Esophagus muscularis mucosa (tissue), 4 donors: ENCODE results near the gene TBX2. TPM values are rescaled to one million over a fixed set of nuclear protein-coding genes. Genes with fewer than 3 reads are reported as not detected.

Experiments
- DNase-seq: peaks from one replicate; pipeline ENCODE4 v3.0.0-alpha.2; 2017; ENCODE audit errors: extremely low spot score
- H3K27ac ChIP-seq, 4 donors: fragments of 200-600 bp; sonication (generic); replicated peaks in 1 of 4; 1 replicate in 3 of 4; 2 replicates in 1 of 4; pipeline ENCODE4 v1.5.1; 2016 to 2019; ENCODE audit warnings: mild to moderate bottlenecking in 1 of 4
- H3K27me3 ChIP-seq, 4 donors: fragments of 200-600 bp; sonication (generic); one replicate each; pipeline versions ENCODE4 v1.5.1 to v1.6.0; 2016 to 2019
- H3K36me3 ChIP-seq, 4 donors: fragments of 200-600 bp; sonication (generic); one replicate each; pipeline ENCODE4 v1.5.1; 2016 to 2019
- H3K4me1 ChIP-seq, 4 donors: fragments of 200-600 bp; sonication (generic); one replicate each; pipeline ENCODE4 v1.5.1; 2016 to 2019
- H3K4me3 ChIP-seq, 4 donors: fragments of 200-600 bp; sonication (generic); 1 replicate in 2 of 4; 2 replicates in 2 of 4; pipeline ENCODE4 v1.5.1; 2016 to 2019; ENCODE audit warnings: mild to moderate bottlenecking in 4 of 4, moderate library complexity in 1 of 4
- H3K9me3 ChIP-seq, 4 donors: fragments of 200-600 bp; sonication (generic); 1 replicate in 3 of 4; 2 replicates in 1 of 4; pipeline ENCODE4 v1.5.1; 2016 to 2019
- EP300 ChIP-seq: sonication (generic); formaldehyde crosslinking; IDR thresholded peaks from one replicate; pipeline ENCODE4 v1.6.1; 2017; ENCODE audit warnings: antibody characterized with exemption
- POLR2A ChIP-seq: fragments of 450-650 bp; IDR thresholded peaks from one replicate; pipeline ENCODE4 v1.6.1; 2017; ENCODE audit warnings: antibody characterized with exemption, moderate library complexity, mild to moderate bottlenecking, low read depth
- POLR2AphosphoS5 ChIP-seq, 2 donors: sonication (generic); formaldehyde crosslinking; IDR thresholded peaks; one replicate each; pipeline ENCODE4 v1.6.1; 2017; ENCODE audit warnings: antibody characterized with exemption in 2 of 2
- WGBS: methylation state at CpG from one replicate; pipeline ENCODE4 v1.1.5; 2018; 5-methylcytosine and 5-hydroxymethylcytosine counted together
- intact Hi-C: fragments of 100-400 bp; cut with DNase I; formaldehyde crosslinking; loops from one replicate; pipeline ENCODE4 v1.15.1; 2023
- total RNA-seq, 4 donors: library from RNA; depleted of rRNA; stranded (reverse); fragments of >200 nt; gene quantifications; one replicate each; pipeline versions ENCODE4 v1.1.0 to v1.2.1, GENCODE V29; 2016
- TF ChIP-seq, protein P1 (sequence below), 3 experiments: fragments of 200-600 bp in 2 of 3; fragments of 450-650 bp in 1 of 3; sonication (generic) in 2 of 3; IDR thresholded peaks; one replicate each; pipeline ENCODE4 v1.5.1; 2017 to 2019; ENCODE audit warnings: antibody characterized with exemption in 3 of 3, mild to moderate bottlenecking in 2 of 3, moderate library complexity in 1 of 3

TBX2 gene
- total RNA-seq, 4 donors from 2014 or later, result 17.9 to 42.6 (median 31.3) TPM

DNA sequence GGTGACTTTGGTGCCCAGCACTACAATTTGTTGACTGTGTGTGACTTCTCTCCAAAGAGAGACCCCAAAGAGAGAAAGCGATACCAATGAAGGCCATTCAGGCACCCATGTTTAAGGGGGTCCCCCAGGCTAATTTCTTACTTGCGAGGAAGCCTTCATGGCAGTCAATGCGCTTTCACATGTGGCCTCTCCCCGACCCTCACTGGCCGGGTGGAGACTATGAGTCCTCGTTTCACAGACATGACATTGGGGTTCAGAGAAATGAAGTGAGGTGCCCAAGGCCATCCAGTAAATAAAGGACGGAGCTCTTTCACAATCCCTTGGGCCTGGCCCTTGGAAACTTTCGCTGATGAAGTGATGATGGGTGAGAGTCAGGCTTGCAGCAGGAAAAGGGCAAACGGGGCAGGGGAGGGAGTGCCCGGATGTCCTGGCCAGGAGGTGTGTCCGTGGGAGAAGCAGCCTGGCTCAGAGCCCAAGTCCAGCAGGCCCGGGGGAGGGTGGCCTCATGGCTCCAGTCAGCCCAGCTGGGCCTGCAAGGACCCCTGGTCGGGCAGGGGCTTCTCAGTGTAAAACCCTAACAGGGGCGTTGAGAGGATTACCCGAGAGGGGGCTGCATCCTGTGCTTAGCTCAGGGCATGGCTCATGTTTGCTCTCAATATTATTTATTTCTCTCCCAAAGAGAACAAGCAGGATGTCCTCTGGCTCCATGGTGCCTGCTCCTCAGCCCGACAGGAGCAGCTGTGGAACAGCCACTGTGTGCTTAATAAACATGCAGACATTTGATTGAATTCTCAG lies 14.7 kb downstream of the TBX2 start:
- Histone ChIP-seq H3K27me3 (peaks cover 0 to 15% (median 0%) of the 10 kb centered on the region in 4 donors), H3K4me1 (peaks cover 45 to 78% (median 67%) of the 10 kb centered on the region in 4 donors), H3K36me3 (no peaks in the 10 kb centered on the region), H3K27ac (peak overlapping the region; percentile 4 to 93 (median 56)), H3K9me3 (no peaks in the 10 kb centered on the region), H3K4me3 (no peak overlapping the region)
- TF ChIP-seq EP300, result no peak
- TF ChIP-seq POLR2A, result no peak
- TF ChIP-seq, protein P1, sequence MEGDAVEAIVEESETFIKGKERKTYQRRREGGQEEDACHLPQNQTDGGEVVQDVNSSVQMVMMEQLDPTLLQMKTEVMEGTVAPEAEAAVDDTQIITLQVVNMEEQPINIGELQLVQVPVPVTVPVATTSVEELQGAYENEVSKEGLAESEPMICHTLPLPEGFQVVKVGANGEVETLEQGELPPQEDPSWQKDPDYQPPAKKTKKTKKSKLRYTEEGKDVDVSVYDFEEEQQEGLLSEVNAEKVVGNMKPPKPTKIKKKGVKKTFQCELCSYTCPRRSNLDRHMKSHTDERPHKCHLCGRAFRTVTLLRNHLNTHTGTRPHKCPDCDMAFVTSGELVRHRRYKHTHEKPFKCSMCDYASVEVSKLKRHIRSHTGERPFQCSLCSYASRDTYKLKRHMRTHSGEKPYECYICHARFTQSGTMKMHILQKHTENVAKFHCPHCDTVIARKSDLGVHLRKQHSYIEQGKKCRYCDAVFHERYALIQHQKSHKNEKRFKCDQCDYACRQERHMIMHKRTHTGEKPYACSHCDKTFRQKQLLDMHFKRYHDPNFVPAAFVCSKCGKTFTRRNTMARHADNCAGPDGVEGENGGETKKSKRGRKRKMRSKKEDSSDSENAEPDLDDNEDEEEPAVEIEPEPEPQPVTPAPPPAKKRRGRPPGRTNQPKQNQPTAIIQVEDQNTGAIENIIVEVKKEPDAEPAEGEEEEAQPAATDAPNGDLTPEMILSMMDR (IDR thresholded peaks at IDR 0.05), result no peak
- no peak for TF ChIP-seq POLR2AphosphoS5 (IDR thresholded peaks at IDR 0.05)
- DNase-seq, result peak; percentile 88
- 64% methylated on average over 12 of the region's 16 CpGs for WGBS
- intact Hi-C loops, result loop anchor here (5.0 to 10.0 kb wide), 3 partner anchors 450 to 690 kb away; partner anchors contain the start of genes BRIP1 and MED13

DNA sequence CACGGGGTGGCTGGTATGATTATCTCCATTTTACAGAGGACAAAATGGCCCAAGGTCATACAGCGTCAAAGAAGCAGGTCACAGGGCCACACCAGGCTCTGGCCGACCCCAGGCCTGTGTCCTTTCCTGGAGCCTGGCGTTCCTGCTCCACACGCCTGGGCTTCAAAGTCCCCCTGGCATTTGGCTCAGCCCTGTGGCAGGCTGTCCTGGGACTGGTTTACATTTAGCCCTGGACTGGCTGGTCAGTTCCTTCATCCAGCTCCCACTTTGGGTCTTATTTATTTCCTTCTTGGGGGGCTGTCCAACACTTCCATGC lies 15.3 kb downstream of the TBX2 start:
- DNase-seq, result peak; percentile 70
- TF ChIP-seq EP300, result no peak
- TF ChIP-seq, protein P1 (IDR thresholded peaks at IDR 0.05), result no peak
- no peak for TF ChIP-seq POLR2AphosphoS5 (IDR thresholded peaks at IDR 0.05)
- TF ChIP-seq POLR2A, result no peak
- Histone ChIP-seq H3K27me3 (peaks cover 0 to 17% (median 0%) of the 10 kb centered on the region in 4 donors), H3K4me3 (no peak overlapping the region), H3K4me1 (peaks cover 42 to 74% (median 63%) of the 10 kb centered on the region in 4 donors), H3K27ac (peak overlapping the region; percentile 4 to 93 (median 56)), H3K9me3 (no peaks in the 10 kb centered on the region), H3K36me3 (no peaks in the 10 kb centered on the region)
- intact Hi-C loops, result loop anchor here (5.0 to 10.0 kb wide), 4 partner anchors 422 to 690 kb away; partner anchors contain the start of genes BRIP1 and MED13
- 93% methylated on average over 5 of the region's 5 CpGs for WGBS

DNA sequence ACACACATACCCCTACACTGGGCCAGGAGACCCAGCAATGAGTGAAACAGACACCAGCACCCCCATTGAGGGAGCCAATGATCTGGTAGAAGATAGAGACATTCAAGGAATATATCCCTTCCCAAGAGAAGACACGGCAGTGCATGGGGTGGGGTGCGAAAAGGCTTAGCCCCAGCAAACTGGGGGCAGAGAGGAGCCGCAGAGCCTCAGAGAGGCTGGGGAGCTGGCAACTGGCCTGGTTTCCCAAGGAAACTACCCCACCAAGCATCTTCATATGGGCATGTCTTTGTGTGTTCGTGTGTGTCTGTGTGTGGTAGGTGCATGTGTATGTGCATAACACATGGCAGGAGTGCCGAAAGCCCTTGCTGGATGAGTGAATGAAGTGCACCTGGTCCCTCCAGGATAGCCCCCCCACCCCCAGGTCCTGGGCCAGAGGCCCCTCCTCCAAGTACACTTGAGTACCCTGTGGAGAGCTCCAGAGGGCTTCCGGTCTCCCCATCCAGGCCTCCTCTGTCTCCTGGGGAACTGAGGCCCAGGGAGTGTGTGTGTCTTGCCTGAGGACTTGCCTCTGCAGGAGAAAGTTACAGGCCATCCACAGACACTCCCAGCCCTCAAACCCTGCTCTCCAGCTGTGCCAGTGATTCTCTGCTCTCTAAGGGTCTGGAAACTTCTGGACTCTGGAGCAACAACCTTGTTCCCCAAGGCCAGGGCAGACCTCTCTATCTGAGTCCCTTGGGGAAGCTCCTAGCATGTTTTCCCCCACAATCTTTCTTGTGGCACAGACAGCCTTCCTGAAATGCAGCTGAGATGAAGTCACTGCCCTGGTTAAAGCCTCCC lies 15.9 kb downstream of the TBX2 start:
- 97% methylated on average over 5 of the region's 6 CpGs for WGBS
- Histone ChIP-seq H3K27me3 (peaks cover 0 to 17% (median 0%) of the 10 kb centered on the region in 4 donors), H3K27ac (peak overlapping the region; percentile 73 to 92 (median 76)), H3K4me1 (peaks cover 35 to 67% (median 56%) of the 10 kb centered on the region in 4 donors), H3K9me3 (no peaks in the 10 kb centered on the region), H3K36me3 (no peaks in the 10 kb centered on the region), H3K4me3 (no peak overlapping the region)
- intact Hi-C loops, result loop anchor here (2.0 to 10.0 kb wide), 4 partner anchors 135 to 691 kb away; partner anchors contain the start of gene BRIP1
- TF ChIP-seq, protein P1 (IDR thresholded peaks at IDR 0.05), result no peak
- TF ChIP-seq POLR2A (no peak), EP300 (no peak), POLR2AphosphoS5 (IDR thresholded peaks at IDR 0.05) (no peak)
- DNase-seq, result peak; percentile 89

DNA sequence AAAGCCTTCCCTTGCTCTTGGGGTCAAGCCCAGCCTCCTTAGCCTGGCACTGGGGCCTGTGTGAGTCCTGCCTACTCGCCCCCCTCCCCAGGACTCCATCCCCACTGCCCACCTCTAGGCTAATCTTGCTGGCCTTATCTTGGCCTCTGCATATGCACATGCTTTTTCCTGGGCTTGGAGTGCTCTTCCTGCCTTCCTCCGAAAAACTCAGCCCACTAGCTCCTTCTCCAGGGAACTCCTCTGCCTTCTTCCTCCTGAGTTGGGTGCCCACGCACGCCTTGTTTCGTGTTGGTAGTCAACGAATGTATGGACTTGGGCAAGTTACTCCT lies 16.5 kb downstream of the TBX2 start:
- peaks cover 0 to 17% (median 0%) of the 10 kb centered on the region in 4 donors for H3K27me3 ChIP-seq
- TF ChIP-seq POLR2AphosphoS5 (IDR thresholded peaks at IDR 0.05) (no peak), EP300 (no peak)
- intact Hi-C loops, result loop anchor here (2.0 to 10.0 kb wide), 4 partner anchors 135 to 691 kb away; partner anchors contain the start of gene BRIP1
- peak overlapping the region in 1 of 4 donors; percentile 39 for H3K4me3 ChIP-seq
- H3K27ac ChIP-seq, result peak overlapping the region; percentile 73 to 78 (median 76)
- 92% methylated on average over 6 of the region's 6 CpGs for WGBS
- no peaks in the 10 kb centered on the region for H3K36me3 ChIP-seq
- DNase-seq, result peak; percentile 82
- no peaks in the 10 kb centered on the region for H3K9me3 ChIP-seq
- H3K4me1 ChIP-seq, result peaks cover 30 to 61% (median 50%) of the 10 kb centered on the region in 4 donors
